Sigmoid colon (tissue), 4 donors: ENCODE results near the gene NRP1.

ENCODE experiments used
- CTCF ChIP-seq, 4 experiments: fragments of 450-650 bp in 3 of 4; fragments of 200-600 bp in 1 of 4; IDR thresholded peaks; one replicate each; pipeline ENCODE4 v1.5.1; 2016 to 2019; ENCODE audit warnings: antibody characterized with exemption in 4 of 4, mild to moderate bottlenecking in 3 of 4, moderate library complexity in 2 of 4
- POLR2A ChIP-seq, 2 donors: fragments of 450-650 bp; IDR thresholded peaks; one replicate each; pipeline ENCODE4 v1.6.1; 2016; ENCODE audit warnings: antibody characterized with exemption in 2 of 2, mild to moderate bottlenecking in 2 of 2, moderate library complexity in 2 of 2
- POLR2AphosphoS5 ChIP-seq, 4 donors: sonication (generic); formaldehyde crosslinking; IDR thresholded peaks; one replicate each; pipeline ENCODE4 v1.6.1; 2017; ENCODE audit warnings: antibody characterized with exemption in 4 of 4

GRCh38 chr10:33257439-33258080 is 76.9 kb downstream of the NRP1 start:
- TF ChIP-seq CTCF (IDR thresholded peaks at IDR 0.05) (no peak), POLR2AphosphoS5 (IDR thresholded peaks at IDR 0.05) (no peak), POLR2A (IDR thresholded peaks at IDR 0.05) (no peak)
